Choroid plexus epithelial cell (primary cell): ENCODE data around the gene TARS3.
A peak's percentile ranks its signal among the peaks of the same experiment; 100 is the strongest.
"Not testable (repeated sequence)": the region's sequence is repeated elsewhere in the genome, so short reads cannot be mapped to it uniquely, and the experiment has no call there.

Experiments used
- DNase-seq: peaks from one replicate; pipeline ENCODE4 v3.0.0-alpha.2; 2010; ENCODE audit warnings: low read depth
- H3K4me3 ChIP-seq: 2 replicates; pipeline ENCODE4 v1.5.1; 2011; ENCODE audit warnings: low read depth, mild to moderate bottlenecking, control low read depth, low read length, moderate library complexity
- TF ChIP-seq, protein P1 (sequence below): conservative IDR thresholded peaks from 2 replicates; pipeline ENCODE4 v1.5.1; 2011; ENCODE audit warnings: low read depth, mild to moderate bottlenecking, control low read depth, inconsistent platforms, low read length, moderate library complexity

Gene TARS3

DNA sequence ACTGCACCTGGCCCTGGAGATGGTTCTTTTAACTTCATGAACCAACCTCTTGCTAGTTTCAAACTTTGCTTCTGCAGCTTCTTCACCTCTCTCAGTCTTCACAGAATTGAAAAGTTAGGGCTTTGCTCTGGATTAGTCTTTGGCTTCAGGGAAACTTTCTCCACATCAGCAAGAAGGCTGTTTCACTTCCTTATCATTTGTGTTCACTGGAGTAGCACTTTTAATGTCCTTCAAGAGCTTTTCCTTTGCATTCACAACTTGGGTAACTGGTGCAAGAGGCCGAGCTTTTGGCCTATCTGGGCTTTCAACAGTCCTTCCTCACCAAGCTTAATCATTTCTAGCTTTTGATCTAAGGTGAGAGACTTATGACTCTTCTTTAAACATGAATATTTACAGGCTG is 56.4 kb downstream of the TARS3 start:
- no peak overlapping the region for H3K4me3 ChIP-seq
- DNase-seq = no peak
- TF ChIP-seq, protein P1, sequence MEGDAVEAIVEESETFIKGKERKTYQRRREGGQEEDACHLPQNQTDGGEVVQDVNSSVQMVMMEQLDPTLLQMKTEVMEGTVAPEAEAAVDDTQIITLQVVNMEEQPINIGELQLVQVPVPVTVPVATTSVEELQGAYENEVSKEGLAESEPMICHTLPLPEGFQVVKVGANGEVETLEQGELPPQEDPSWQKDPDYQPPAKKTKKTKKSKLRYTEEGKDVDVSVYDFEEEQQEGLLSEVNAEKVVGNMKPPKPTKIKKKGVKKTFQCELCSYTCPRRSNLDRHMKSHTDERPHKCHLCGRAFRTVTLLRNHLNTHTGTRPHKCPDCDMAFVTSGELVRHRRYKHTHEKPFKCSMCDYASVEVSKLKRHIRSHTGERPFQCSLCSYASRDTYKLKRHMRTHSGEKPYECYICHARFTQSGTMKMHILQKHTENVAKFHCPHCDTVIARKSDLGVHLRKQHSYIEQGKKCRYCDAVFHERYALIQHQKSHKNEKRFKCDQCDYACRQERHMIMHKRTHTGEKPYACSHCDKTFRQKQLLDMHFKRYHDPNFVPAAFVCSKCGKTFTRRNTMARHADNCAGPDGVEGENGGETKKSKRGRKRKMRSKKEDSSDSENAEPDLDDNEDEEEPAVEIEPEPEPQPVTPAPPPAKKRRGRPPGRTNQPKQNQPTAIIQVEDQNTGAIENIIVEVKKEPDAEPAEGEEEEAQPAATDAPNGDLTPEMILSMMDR = no peak

- no peak overlapping the region for H3K4me3 ChIP-seq
- TF ChIP-seq, protein P1 = peak; percentile 49
- no peak for DNase-seq
Observed at GRCh38 chr15:101664303-101664913, 59.9 kb downstream of the TARS3 start.

- no peak for DNase-seq
- TF ChIP-seq, protein P1 = no peak
- no peak overlapping the region for H3K4me3 ChIP-seq
Observed at GRCh38 chr15:101662203-101662602, 62.1 kb downstream of the TARS3 start.

DNA sequence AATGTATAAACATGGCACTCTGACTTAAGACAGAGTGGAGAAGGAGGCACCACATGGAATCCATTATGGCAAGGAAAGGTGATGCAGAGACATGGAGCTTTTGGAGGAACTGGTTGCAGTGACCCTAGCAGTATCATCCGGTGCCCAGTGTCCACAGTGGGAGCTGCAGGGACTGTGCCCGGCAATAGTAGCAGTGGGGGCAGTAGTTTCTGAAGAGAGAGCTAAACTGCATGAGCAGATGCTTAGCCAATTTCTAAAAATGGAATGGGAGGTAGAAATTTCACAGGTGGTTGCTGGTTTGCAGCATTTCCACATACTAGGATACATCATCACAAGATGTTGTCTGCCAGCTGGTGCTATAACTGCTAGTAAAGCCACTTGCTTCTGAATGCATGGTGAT is 64.3 kb downstream of the TARS3 start:
- TF ChIP-seq, protein P1 = no peak
- no peak overlapping the region for H3K4me3 ChIP-seq
- no peak for DNase-seq

- no peak overlapping the region for H3K4me3 ChIP-seq
- no peak for DNase-seq
- TF ChIP-seq, protein P1 = no peak
Observed at GRCh38 chr15:101657968-101658784, 66.1 kb downstream of the TARS3 start.

- TF ChIP-seq, protein P1 = no peak
- no peak for DNase-seq
- no peak overlapping the region for H3K4me3 ChIP-seq
Observed at GRCh38 chr15:101657171-101657570, 67.1 kb downstream of the TARS3 start.

- H3K4me3 ChIP-seq, DNase-seq: not testable (repeated sequence)
Observed at GRCh38 chr15:101654624-101655337, 69.5 kb downstream of the TARS3 start.
